Nephron (organoid): ENCODE results near the gene HELZ2.

Source experiments
- H3K27ac Mint-ChIP-seq, 3 experiments: 2 replicates each; pipeline ENCODE4 v1.8.0; 2020; ENCODE audit warnings: mixed read lengths in 3 of 3, mild to moderate bottlenecking in 2 of 3, moderate library complexity in 1 of 3
- H3K27me3 Mint-ChIP-seq: 2 replicates; pipeline ENCODE4 v1.8.0; 2021; ENCODE audit warnings: low read depth, mild to moderate bottlenecking, moderate library complexity, mixed read lengths
- H3K36me3 Mint-ChIP-seq: 2 replicates; pipeline ENCODE4 v1.8.0; 2020; ENCODE audit warnings: low read depth, mixed read lengths
- H3K4me1 Mint-ChIP-seq: 2 replicates; pipeline ENCODE4 v1.8.0; 2020; ENCODE audit warnings: mixed read lengths
- H3K4me3 Mint-ChIP-seq, 3 experiments: 2 replicates each; pipeline ENCODE4 v1.8.0; 2020; ENCODE audit warnings: mild to moderate bottlenecking in 3 of 3, mixed read lengths in 3 of 3, moderate library complexity in 2 of 3
- H3K9me3 Mint-ChIP-seq: 2 replicates; pipeline ENCODE4 v1.8.0; 2020; ENCODE audit warnings: mixed read lengths
- TF ChIP-seq, protein P1 (sequence below), 3 experiments: fragments of 200-600 bp; sonication (generic); IDR thresholded peaks; one replicate each; pipeline ENCODE4 v1.5.0; 2021; ENCODE audit warnings: antibody characterized with exemption in 3 of 3; ENCODE audit not compliant: unreplicated experiment in 3 of 3

HELZ2 gene

DNA sequence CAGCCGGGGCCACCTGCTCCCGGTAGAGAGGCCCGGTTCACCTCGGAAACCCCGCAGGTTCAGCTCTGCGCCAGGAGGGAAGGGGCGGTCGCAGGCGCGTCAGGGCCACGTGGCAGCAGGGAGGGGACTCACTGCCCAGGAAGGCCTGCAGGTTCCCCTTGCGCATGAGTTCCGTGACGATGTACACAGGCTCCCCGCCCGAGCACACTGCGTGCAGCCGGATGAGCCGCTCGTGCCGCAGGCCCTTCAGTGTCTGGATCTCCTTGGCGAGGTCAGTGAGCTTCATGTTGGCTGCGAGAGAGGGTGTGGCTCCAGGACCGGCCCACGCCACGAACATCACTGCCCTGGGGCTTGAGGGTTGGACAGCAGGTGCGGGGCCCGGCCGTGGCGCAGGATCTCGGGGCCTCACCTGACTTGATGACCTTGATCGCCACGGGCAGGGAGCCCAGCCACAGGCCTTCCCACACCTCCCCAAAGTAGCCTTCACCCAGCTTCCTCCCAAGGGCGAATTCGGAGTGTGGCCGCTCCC, 31.9 kb downstream of the HELZ2 start:
- H3K36me3 Mint-ChIP-seq, result no peaks in the 10 kb centered on the region
- peaks cover 12% of the 10 kb centered on the region for H3K27me3 Mint-ChIP-seq
- TF ChIP-seq, protein P1, sequence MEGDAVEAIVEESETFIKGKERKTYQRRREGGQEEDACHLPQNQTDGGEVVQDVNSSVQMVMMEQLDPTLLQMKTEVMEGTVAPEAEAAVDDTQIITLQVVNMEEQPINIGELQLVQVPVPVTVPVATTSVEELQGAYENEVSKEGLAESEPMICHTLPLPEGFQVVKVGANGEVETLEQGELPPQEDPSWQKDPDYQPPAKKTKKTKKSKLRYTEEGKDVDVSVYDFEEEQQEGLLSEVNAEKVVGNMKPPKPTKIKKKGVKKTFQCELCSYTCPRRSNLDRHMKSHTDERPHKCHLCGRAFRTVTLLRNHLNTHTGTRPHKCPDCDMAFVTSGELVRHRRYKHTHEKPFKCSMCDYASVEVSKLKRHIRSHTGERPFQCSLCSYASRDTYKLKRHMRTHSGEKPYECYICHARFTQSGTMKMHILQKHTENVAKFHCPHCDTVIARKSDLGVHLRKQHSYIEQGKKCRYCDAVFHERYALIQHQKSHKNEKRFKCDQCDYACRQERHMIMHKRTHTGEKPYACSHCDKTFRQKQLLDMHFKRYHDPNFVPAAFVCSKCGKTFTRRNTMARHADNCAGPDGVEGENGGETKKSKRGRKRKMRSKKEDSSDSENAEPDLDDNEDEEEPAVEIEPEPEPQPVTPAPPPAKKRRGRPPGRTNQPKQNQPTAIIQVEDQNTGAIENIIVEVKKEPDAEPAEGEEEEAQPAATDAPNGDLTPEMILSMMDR (IDR thresholded peaks at IDR 0.05; ENCODE audit: unreplicated experiment in 3 of 3), result no peak
- H3K4me3 Mint-ChIP-seq, result no peak overlapping the region
- no peak overlapping the region for H3K27ac Mint-ChIP-seq
- H3K9me3 Mint-ChIP-seq, result no peaks in the 10 kb centered on the region
- H3K4me1 Mint-ChIP-seq, result peaks cover 6% of the 10 kb centered on the region

DNA sequence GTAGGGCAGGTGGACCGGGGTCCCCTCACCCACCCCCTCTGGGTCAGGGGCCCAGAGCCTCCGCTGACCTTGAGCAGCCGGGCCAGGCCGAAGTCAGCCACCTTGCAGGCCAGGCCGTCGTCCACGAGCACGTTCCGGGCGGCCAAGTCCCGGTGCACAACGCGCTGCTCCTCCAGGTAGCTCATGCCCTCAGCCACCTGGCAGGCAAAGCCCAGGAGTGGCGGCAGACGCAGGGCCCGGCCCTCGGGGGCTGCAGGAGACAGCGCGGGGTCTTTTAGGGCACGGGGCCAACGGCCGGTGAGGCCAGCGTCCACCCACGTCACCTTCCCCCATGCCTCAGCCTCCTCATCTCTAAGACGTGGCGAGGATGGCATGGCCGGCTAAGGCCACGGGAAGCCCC, 32.7 kb downstream of the HELZ2 start:
- peaks cover 5% of the 10 kb centered on the region for H3K27me3 Mint-ChIP-seq
- H3K27ac Mint-ChIP-seq, result no peak overlapping the region
- no peaks in the 10 kb centered on the region for H3K9me3 Mint-ChIP-seq
- H3K4me1 Mint-ChIP-seq, result peaks cover 6% of the 10 kb centered on the region
- H3K36me3 Mint-ChIP-seq, result no peaks in the 10 kb centered on the region
- TF ChIP-seq, protein P1 (IDR thresholded peaks at IDR 0.05; ENCODE audit: unreplicated experiment in 3 of 3), result no peak
- H3K4me3 Mint-ChIP-seq, result no peak overlapping the region

GRCh38 chr20:63540417-63541186, 33.4 kb downstream of the HELZ2 start:
- Mint-ChIP-seq H3K4me3 (no peak overlapping the region), H3K27me3 (peaks cover 4% of the 10 kb centered on the region), H3K27ac (no peak overlapping the region)

GRCh38 chr20:63539441-63540370, 34.3 kb downstream of the HELZ2 start:
- no peak overlapping the region for H3K27ac Mint-ChIP-seq
- TF ChIP-seq, protein P1 (IDR thresholded peaks at IDR 0.05; ENCODE audit: unreplicated experiment in 3 of 3), result no peak
- H3K4me3 Mint-ChIP-seq, result no peak overlapping the region
- H3K27me3 Mint-ChIP-seq, result no peaks in the 10 kb centered on the region
- H3K9me3 Mint-ChIP-seq, result no peaks in the 10 kb centered on the region
- H3K36me3 Mint-ChIP-seq, result no peaks in the 10 kb centered on the region
- H3K4me1 Mint-ChIP-seq, result peaks cover 6% of the 10 kb centered on the region

More at GRCh38 chr20:63540417-63541186, 33.4 kb downstream of the HELZ2 start:
- Mint-ChIP-seq H3K9me3 (no peaks in the 10 kb centered on the region), H3K36me3 (no peaks in the 10 kb centered on the region), H3K4me1 (peaks cover 6% of the 10 kb centered on the region)
- TF ChIP-seq, protein P1 (IDR thresholded peaks at IDR 0.05; ENCODE audit: unreplicated experiment in 3 of 3), result no peak

GRCh38 chr20:63539092-63539430, 35.0 kb downstream of the HELZ2 start:
- Mint-ChIP-seq H3K9me3 (no peaks in the 10 kb centered on the region), H3K27me3 (no peaks in the 10 kb centered on the region), H3K4me1 (peaks cover 6% of the 10 kb centered on the region), H3K4me3 (no peak overlapping the region), H3K36me3 (no peaks in the 10 kb centered on the region), H3K27ac (no peak overlapping the region)
- TF ChIP-seq, protein P1 (IDR thresholded peaks at IDR 0.05; ENCODE audit: unreplicated experiment in 3 of 3), result no peak
